IMR-90 (cell line): ENCODE results near the gene TLR1. TPM values are rescaled to one million over a fixed set of nuclear protein-coding genes. Genes with fewer than 3 reads are reported as not detected.

Source experiments
- ATAC-seq: fragments of 200-7000 bp; cut with Tn5 transposase; 2 replicates; pipeline ENCODE4 v1.9.1; 2020; ENCODE audit warnings: low read depth, mild to moderate bottlenecking, moderate library complexity
- BruUV-seq: library from RNA; stranded (reverse); fragments of 400-500 nt; replicated peaks from 2 replicates; lab custom pipeline; 2021; lab: Mats Ljungman, UMichigan
- CTCF ChIA-PET: fragments of 300-600 bp; formaldehyde crosslinking; extraction: SDS; loops from one replicate; lab custom pipeline; 2021; ENCODE audit warnings: antibody characterized with exemption; lab: Yijun Ruan, JAX
- POLR2A ChIA-PET: fragments of 300-600 bp; sonication (Branson Sonifier 250); formaldehyde crosslinking; loops from one replicate; lab custom pipeline; 2022; ENCODE audit warnings: antibody characterized with exemption; ENCODE audit not compliant: unreplicated experiment; lab: Charles Lee
- DNase-seq: peaks from one replicate; pipeline ENCODE4 v3.0.0; 2013
- H2AFZ ChIP-seq: replicated peaks from 2 replicates; pipeline ENCODE3; 2013; ENCODE audit warnings: low read length, mild to moderate bottlenecking; ENCODE audit not compliant: poor library complexity
- H2AK5ac ChIP-seq: 2 replicates; pipeline ENCODE4 v1.6.1; 2013; ENCODE audit warnings: low read depth, low read length, inconsistent platforms
- H2AK9ac ChIP-seq: replicated peaks from 2 replicates; pipeline ENCODE3; 2013; ENCODE audit warnings: mild to moderate bottlenecking, low read depth, low read length, moderate library complexity; ENCODE audit not compliant: poor library complexity
- H2BK120ac ChIP-seq: 2 replicates; pipeline ENCODE4 v1.6.1; 2013; ENCODE audit warnings: low read depth, low read length, inconsistent platforms
- H2BK15ac ChIP-seq: 3 replicates; pipeline ENCODE4 v1.6.1; 2013; ENCODE audit warnings: low read depth, low read length, inconsistent platforms
- H2BK20ac ChIP-seq: 2 replicates; pipeline ENCODE4 v1.6.1; 2013; ENCODE audit warnings: low read depth, mild to moderate bottlenecking, inconsistent platforms, low read length, moderate library complexity
- H2BK5ac ChIP-seq: 2 replicates; pipeline ENCODE4 v1.6.1; 2013; ENCODE audit warnings: mild to moderate bottlenecking, low read depth, low read length, inconsistent platforms; ENCODE audit not compliant: poor library complexity, severe bottlenecking
- H3K14ac ChIP-seq: replicated peaks from 2 replicates; pipeline ENCODE4 v1.6.1; 2013; ENCODE audit warnings: low read depth, low read length, inconsistent platforms
- H3K18ac ChIP-seq: 2 replicates; pipeline ENCODE4 v1.6.1; 2013; ENCODE audit warnings: low read depth, low read length, control low read depth
- H3K23ac ChIP-seq: 2 replicates; pipeline ENCODE4 v1.6.1; 2013; ENCODE audit warnings: low read depth, low read length, inconsistent platforms
- H3K27ac ChIP-seq: 2 replicates; pipeline ENCODE4 v1.5.1; 2013; ENCODE audit warnings: mild to moderate bottlenecking, control low read depth, low read length; ENCODE audit not compliant: insufficient read depth
- H3K27me3 ChIP-seq: 2 replicates; pipeline ENCODE4 v1.6.1; 2013; ENCODE audit warnings: low read length; ENCODE audit not compliant: control insufficient read depth, insufficient read depth
- H3K36me3 ChIP-seq: 2 replicates; pipeline ENCODE4 v1.6.1; 2013; ENCODE audit warnings: low read length, mixed read lengths; ENCODE audit not compliant: control insufficient read depth, insufficient read depth
- H3K4ac ChIP-seq: 2 replicates; pipeline ENCODE4 v1.6.1; 2013; ENCODE audit warnings: low read depth, low read length, inconsistent platforms
- H3K4me1 ChIP-seq: 2 replicates; pipeline ENCODE4 v1.6.1; 2013; ENCODE audit warnings: low read length, mixed read lengths; ENCODE audit not compliant: control insufficient read depth, insufficient read depth
- H3K4me2 ChIP-seq: 2 replicates; pipeline ENCODE4 v1.6.1; 2013; ENCODE audit warnings: low read depth, mild to moderate bottlenecking, control low read depth, low read length, moderate library complexity
- H3K4me3 ChIP-seq: 2 replicates; pipeline ENCODE4 v1.5.1; 2013; ENCODE audit warnings: low read depth, mild to moderate bottlenecking, control low read depth, low read length, moderate library complexity; ENCODE audit not compliant: insufficient read depth
- H3K56ac ChIP-seq: 2 replicates; pipeline ENCODE4 v1.6.1; 2013; ENCODE audit warnings: low read length, inconsistent platforms; ENCODE audit not compliant: insufficient read depth; ENCODE audit errors: extremely low read depth
- H3K79me1 ChIP-seq, 2 experiments: 2 replicates each; pipeline ENCODE4 v1.6.1; 2013; ENCODE audit warnings: low read length in 2 of 2, inconsistent platforms in 1 of 2, low read depth in 1 of 2
- H3K9ac ChIP-seq: 2 replicates; pipeline ENCODE4 v1.6.1; 2013; ENCODE audit warnings: low read depth, low read length, control low read depth
- H3K9me1 ChIP-seq: 2 replicates; pipeline ENCODE4 v1.6.1; 2013; ENCODE audit warnings: low read length, inconsistent platforms; ENCODE audit not compliant: insufficient read depth
- H3K9me3 ChIP-seq: 2 replicates; pipeline ENCODE4 v1.6.1; 2013; ENCODE audit warnings: low read length; ENCODE audit not compliant: control insufficient read depth, insufficient read depth
- H4K20me1 ChIP-seq: 2 replicates; pipeline ENCODE4 v1.6.1; 2013; ENCODE audit warnings: low read length, inconsistent platforms; ENCODE audit not compliant: insufficient read depth
- H4K5ac ChIP-seq: 2 replicates; pipeline ENCODE4 v1.6.1; 2013; ENCODE audit warnings: mild to moderate bottlenecking, low read depth, low read length, control low read depth
- H4K8ac ChIP-seq, 2 experiments: 2 replicates each; pipeline ENCODE4 v1.6.1; 2013; ENCODE audit warnings: low read depth in 2 of 2, low read length in 2 of 2, control low read depth in 1 of 2, inconsistent platforms in 1 of 2
- H4K91ac ChIP-seq: 2 replicates; pipeline ENCODE4 v1.6.1; 2013; ENCODE audit warnings: low read depth, low read length, inconsistent platforms; ENCODE audit not compliant: insufficient read depth
- CEBPB ChIP-seq: IDR thresholded peaks from 2 replicates; pipeline ENCODE4 v1.6.1; 2012; ENCODE audit warnings: low read depth, low read length, improper control_type of control experiment
- CHD1 ChIP-seq: IDR thresholded peaks from 2 replicates; pipeline ENCODE4 v1.6.1; 2012; ENCODE audit warnings: low read depth, low read length, improper control_type of control experiment
- FOS ChIP-seq: fragments of 150-350 bp; IDR thresholded peaks from 2 replicates; pipeline ENCODE4 v1.6.1; 2016; ENCODE audit warnings: low read depth, low read length
- MAFK ChIP-seq: IDR thresholded peaks from 2 replicates; pipeline ENCODE4 v1.6.1; 2012; ENCODE audit warnings: low read depth, low read length, improper control_type of control experiment
- MAZ ChIP-seq: IDR thresholded peaks from 2 replicates; pipeline ENCODE4 v1.6.1; 2012; ENCODE audit warnings: low read depth, mild to moderate bottlenecking, low read length, improper control_type of control experiment, moderate library complexity, borderline replicate concordance
- MXI1 ChIP-seq: IDR thresholded peaks from 2 replicates; pipeline ENCODE4 v1.6.1; 2012; ENCODE audit warnings: low read depth, mild to moderate bottlenecking, low read length, moderate library complexity, borderline replicate concordance
- RCOR1 ChIP-seq: IDR thresholded peaks from 2 replicates; pipeline ENCODE4 v1.6.1; 2012; ENCODE audit warnings: mild to moderate bottlenecking, low read length, improper control_type of control experiment; ENCODE audit not compliant: insufficient replicate concordance
- WGBS, 2 experiments: methylation state at CpG; one replicate each; pipeline versions ENCODE4 v1.1.5 to v1.1.7; 2013; ENCODE audit warnings: missing lambda C conversion rate in 2 of 2; ENCODE audit not compliant: insufficient read length in 1 of 2; ENCODE audit errors: extremely low coverage in 2 of 2; 5-methylcytosine and 5-hydroxymethylcytosine counted together
- dilution Hi-C: fragments of 300-500 bp; cut with HindIII; formaldehyde crosslinking; loops from one replicate; pipeline ENCODE4 v1.14.3; 2018; ENCODE audit warnings: low sequenced_read_pairs; ENCODE audit not compliant: unreplicated experiment
- in situ Hi-C: fragments of 300-500 bp; cut with MboI; formaldehyde crosslinking; loops from 3 replicates; pipeline ENCODE4 v1.14.3; 2019; ENCODE audit warnings: low sequenced_read_pairs, inconsistent platforms, mixed read lengths
- intact Hi-C: fragments of 100-400 bp; cut with micrococcal nuclease; formaldehyde crosslinking; loops from 2 replicates; pipeline ENCODE4 v1.10.0; 2022
- polyA plus RNA-seq, 3 experiments: library from polyadenylated mRNA; depleted of rRNA; stranded (reverse); fragments of >200 nt; gene quantifications; 2 replicates each; pipeline ENCODE4 v1.2.3, GENCODE V29; 2012; ENCODE audit warnings: low replicate concordance in 1 of 3
- total RNA-seq: library from RNA; depleted of rRNA; stranded (reverse); fragments of >200 nt; gene quantifications from 2 replicates; pipeline ENCODE4 v1.2.3, GENCODE V29; 2012

TLR1 gene
- total and polyA plus RNA-seq, 2 of the 4 experiments (the other 2 are of a cell fraction), result 0.24 to 1.1 TPM

GRCh38 chr4:38802561-38803355, 1.8 kb downstream of the TLR1 start (continued):
- no peak for TF ChIP-seq CHD1

GRCh38 chr4:38800961-38801450, 3.6 kb downstream of the TLR1 start:
- no peak for ATAC-seq
- Histone ChIP-seq H3K4me2 (no peak overlapping the region), H2AFZ (no peak overlapping the region), H3K79me1 (no peaks in the 10 kb centered on the region), H2BK15ac (no peak overlapping the region), H2BK5ac (no peak overlapping the region), H3K56ac (no peak overlapping the region), H3K27me3 (no peaks in the 10 kb centered on the region; the same call in 1 of the 2 replicates), H3K9ac (no peak overlapping the region), H3K4ac (no peak overlapping the region), H3K27ac (no peak overlapping the region), H2BK120ac (no peak overlapping the region), H3K14ac (no peak overlapping the region), H3K23ac (no peak overlapping the region), H2AK5ac (no peak overlapping the region), H3K9me3 (no peaks in the 10 kb centered on the region), H3K4me3 (no peak overlapping the region), H4K20me1 (no peaks in the 10 kb centered on the region), H3K9me1 (no peaks in the 10 kb centered on the region), H4K8ac (no peak overlapping the region), H2BK20ac (no peak overlapping the region), H4K5ac (no peak overlapping the region), H2AK9ac (no peak overlapping the region), H3K4me1 (no peaks in the 10 kb centered on the region), H3K36me3 (no peaks in the 10 kb centered on the region), H4K91ac (no peak overlapping the region), H3K18ac (no peak overlapping the region)
- dilution Hi-C loops, result no loop called here
- ChIA-PET CTCF (no interaction called here), POLR2A (no interaction called here)
- no peak for DNase-seq
- in situ Hi-C loops, result no loop called here
- TF ChIP-seq MAZ (no peak), CEBPB (no peak), RCOR1 (no peak), MXI1 (no peak), FOS (no peak), MAFK (no peak)
- intact Hi-C loops, result loop anchor here (5.0 kb wide), 1 partner anchor 34 kb away; no protein-coding TSS in a partner anchor
- no CpG with 5 or more reads among the region's 3 CpGs for WGBS, 2 experiments
- no TSS peak for BruUV-seq
